Nephron progenitor cell (in vitro differentiated cells): Measurements from ENCODE around the gene TBC1D4.

Source experiments
- DNase-seq: peaks from one replicate; pipeline ENCODE4 v3.0.0; 2021
- H3K27ac Mint-ChIP-seq: 2 replicates; pipeline ENCODE4 v1.8.0; 2021; ENCODE audit warnings: mild to moderate bottlenecking, moderate library complexity, mixed read lengths
- H3K27me3 Mint-ChIP-seq: 2 replicates; pipeline ENCODE4 v1.8.0; 2021; ENCODE audit warnings: mild to moderate bottlenecking, low read depth, mixed read lengths; ENCODE audit not compliant: poor library complexity
- H3K36me3 Mint-ChIP-seq: 2 replicates; pipeline ENCODE4 v1.8.0; 2021; ENCODE audit warnings: low read depth, mixed read lengths
- H3K4me1 Mint-ChIP-seq: 2 replicates; pipeline ENCODE4 v1.8.0; 2021; ENCODE audit warnings: mixed read lengths
- H3K4me3 Mint-ChIP-seq: 2 replicates; pipeline ENCODE4 v1.8.0; 2021; ENCODE audit warnings: mild to moderate bottlenecking, moderate library complexity, mixed read lengths
- H3K9me3 Mint-ChIP-seq: 2 replicates; pipeline ENCODE4 v1.8.0; 2021; ENCODE audit warnings: mild to moderate bottlenecking, moderate library complexity, mixed read lengths
- CTCF ChIP-seq: fragments of 200-600 bp; sonication (generic); IDR thresholded peaks from 2 replicates; pipeline ENCODE4 v1.5.0; 2021; ENCODE audit warnings: antibody characterized with exemption

Gene TBC1D4

GRCh38 chr13:75390229-75390628, 91.7 kb downstream of the TBC1D4 start:
- DNase-seq, result no peak
- Mint-ChIP-seq H3K4me1 (peaks cover under 1% of the 10 kb centered on the region), H3K9me3 (no peaks in the 10 kb centered on the region), H3K36me3 (no peaks in the 10 kb centered on the region), H3K4me3 (no peak overlapping the region), H3K27ac (no peak overlapping the region), H3K27me3 (no peaks in the 10 kb centered on the region)
- no peak for TF ChIP-seq CTCF

GRCh38 chr13:75385708-75386083, 96.3 kb downstream of the TBC1D4 start:
- Mint-ChIP-seq H3K27ac (no peak overlapping the region), H3K9me3 (no peaks in the 10 kb centered on the region), H3K27me3 (no peaks in the 10 kb centered on the region), H3K36me3 (no peaks in the 10 kb centered on the region), H3K4me1 (peaks cover 5% of the 10 kb centered on the region), H3K4me3 (no peak overlapping the region)
- TF ChIP-seq CTCF, result no peak
- DNase-seq, result no peak

DNA sequence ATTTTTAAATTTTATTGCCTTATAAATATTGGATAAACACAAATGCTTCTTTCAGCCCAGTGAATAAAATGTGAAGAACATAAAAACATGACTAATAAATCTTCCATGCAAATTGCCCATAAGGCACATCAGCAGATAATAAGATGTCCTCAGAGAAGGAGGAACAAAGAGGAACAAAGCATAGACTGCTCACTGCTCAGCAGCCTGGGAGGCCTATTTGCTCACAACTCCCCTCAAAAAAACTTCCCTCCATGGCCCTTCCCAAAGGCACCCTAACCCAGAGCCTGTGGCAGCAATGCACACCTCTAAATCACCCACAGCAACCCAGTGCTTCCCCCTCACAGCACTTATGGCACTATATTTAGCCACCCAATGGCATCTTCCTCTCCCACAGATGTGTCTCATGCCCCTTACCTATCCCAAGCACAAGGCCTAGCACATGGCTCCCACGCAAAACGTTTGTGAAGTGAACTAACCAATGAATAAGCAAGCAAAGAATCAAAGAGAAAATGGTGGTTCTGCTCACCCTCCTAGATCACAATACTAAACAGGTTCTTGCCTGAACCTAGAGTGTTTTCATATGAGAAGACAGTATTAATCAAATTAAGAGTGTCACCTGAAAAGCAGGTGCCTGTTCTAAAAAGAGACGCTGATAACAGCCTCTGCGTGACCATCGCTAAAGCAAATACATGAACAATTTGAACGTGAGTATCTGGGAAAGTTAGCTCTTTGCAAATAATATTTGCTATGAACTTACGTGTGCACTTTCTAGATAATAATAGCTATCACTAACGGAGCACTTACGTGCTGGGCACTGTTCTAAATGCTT, 96.9 kb downstream of the TBC1D4 start:
- H3K27ac Mint-ChIP-seq, result peak overlapping the region; percentile 18
- no peak for TF ChIP-seq CTCF
- no peak for DNase-seq
- H3K4me1 Mint-ChIP-seq, result peaks cover 5% of the 10 kb centered on the region
- no peaks in the 10 kb centered on the region for H3K27me3 Mint-ChIP-seq
- no peaks in the 10 kb centered on the region for H3K9me3 Mint-ChIP-seq
- H3K36me3 Mint-ChIP-seq, result no peaks in the 10 kb centered on the region
- no peak overlapping the region for H3K4me3 Mint-ChIP-seq

GRCh38 chr13:75383064-75383715, 98.8 kb downstream of the TBC1D4 start:
- Mint-ChIP-seq H3K27ac (no peak overlapping the region), H3K27me3 (no peaks in the 10 kb centered on the region), H3K4me1 (peaks cover 5% of the 10 kb centered on the region)

GRCh38 chr13:75378301-75378700, 103.7 kb downstream of the TBC1D4 start:
- no peaks in the 10 kb centered on the region for H3K36me3 Mint-ChIP-seq
- H3K27ac Mint-ChIP-seq, result no peak overlapping the region
- TF ChIP-seq CTCF, result no peak
- H3K9me3 Mint-ChIP-seq, result no peaks in the 10 kb centered on the region
- no peak for DNase-seq
- H3K4me3 Mint-ChIP-seq, result no peak overlapping the region
- H3K4me1 Mint-ChIP-seq, result peaks cover 7% of the 10 kb centered on the region
- no peaks in the 10 kb centered on the region for H3K27me3 Mint-ChIP-seq

More at GRCh38 chr13:75383064-75383715, 98.8 kb downstream of the TBC1D4 start:
- no peak for DNase-seq
- Mint-ChIP-seq H3K36me3 (no peaks in the 10 kb centered on the region), H3K9me3 (no peaks in the 10 kb centered on the region), H3K4me3 (no peak overlapping the region)
- TF ChIP-seq CTCF, result no peak
